HCT116 (cell line): ENCODE data around the gene RADX. TPM values are rescaled to one million over a fixed set of nuclear protein-coding genes. Genes with fewer than 3 reads are reported as not detected.

ENCODE experiments used
- ATAC-seq: fragments of 200-7000 bp; cut with Tn5 transposase; 2 replicates; pipeline ENCODE4 v1.9.1; 2020; ENCODE audit warnings: mild to moderate bottlenecking, moderate library complexity
- BruUV-seq: library from RNA; stranded (reverse); fragments of 400-500 nt; replicated peaks from 2 replicates; lab custom pipeline; 2021; lab: Mats Ljungman, UMichigan
- CTCF ChIA-PET: fragments of 300-600 bp; sonication (Branson Sonifier 250); formaldehyde crosslinking; loops from one replicate; lab custom pipeline; 2021; ENCODE audit warnings: antibody characterized with exemption; lab: Charles Lee
- POLR2A ChIA-PET: fragments of 300-600, 350-600 bp; sonication (Branson Sonifier 250); formaldehyde crosslinking; loops from one replicate; lab custom pipeline; 2021; ENCODE audit warnings: antibody characterized with exemption; lab: Charles Lee
- RAD21 ChIA-PET, 2 experiments: fragments of 300-600 bp; sonication (Branson Sonifier 250); formaldehyde crosslinking; loops; one replicate each; lab custom pipeline; 2023; ENCODE audit warnings: low total read pairs in 2 of 2; ENCODE audit not compliant: uncharacterized antibody in 2 of 2, unreplicated experiment in 2 of 2, low non-redundant PET in 1 of 2; lab: Charles Lee
- DNase-seq: peaks from one replicate; pipeline ENCODE4 v3.0.0-alpha.2; 2010; ENCODE audit warnings: low read depth, low spot score
- H2AFZ ChIP-seq: fragments of 200-600 bp; shearing (Covaris generic), sonication (generic); 2 replicates; pipeline ENCODE4 v1.6.1; 2017; ENCODE audit warnings: low read depth, mixed run types, mixed read lengths, antibody characterized with exemption, low read length; ENCODE audit not compliant: poor library complexity, severe bottlenecking
- H3K27ac ChIP-seq: 2 replicates; pipeline ENCODE4 v1.5.1; 2012; ENCODE audit warnings: low read depth, low read length
- H3K27me3 ChIP-seq: fragments of 200-600 bp; sonication (generic); 2 replicates; pipeline ENCODE4 v1.6.1; 2016; ENCODE audit warnings: mixed run types, low read length, mixed read lengths; ENCODE audit not compliant: insufficient read depth
- H3K36me3 ChIP-seq, 2 experiments: fragments of 200-500 bp in 1 of 2; fragments of 200-600 bp in 1 of 2; sonication (Bioruptor generic) in 1 of 2; sonication (generic) in 1 of 2; 2 replicates each; pipeline versions ENCODE4 v1.5.1 to v1.6.1; 2014 to 2016; ENCODE audit warnings: low read length in 2 of 2, inconsistent platforms in 1 of 2, mixed read lengths in 1 of 2, mixed run types in 1 of 2; ENCODE audit not compliant: insufficient read depth in 2 of 2, control insufficient read depth in 1 of 2
- H3K4me1 ChIP-seq, 2 experiments: fragments of 200-600 bp in 1 of 2; sonication (generic) in 1 of 2; 2 replicates each; pipeline versions ENCODE4 v1.5.1 to v1.6.1; 2012 to 2017; ENCODE audit warnings: low read length in 2 of 2, inconsistent platforms in 1 of 2, mild to moderate bottlenecking in 1 of 2, mixed read lengths in 1 of 2, mixed run types in 1 of 2, moderate library complexity in 1 of 2; ENCODE audit not compliant: insufficient read depth in 2 of 2, control insufficient read depth in 1 of 2
- H3K4me2 ChIP-seq: fragments of 200-600 bp; sonication (generic); 2 replicates; pipeline ENCODE4 v1.6.1; 2017; ENCODE audit warnings: mixed run types, low read length, mixed read lengths
- H3K4me3 ChIP-seq, 2 experiments: fragments of 200-600 bp in 1 of 2; sonication (generic) in 1 of 2; replicated peaks in 1 of 2; 2 replicates each; pipeline ENCODE4 v1.5.1; 2011 to 2016; ENCODE audit warnings: low read length in 2 of 2, control low read depth in 1 of 2, low read depth in 1 of 2, mild to moderate bottlenecking in 1 of 2, mixed read lengths in 1 of 2, mixed run types in 1 of 2
- H3K79me2 ChIP-seq: fragments of 200-600 bp; sonication (generic); 2 replicates; pipeline ENCODE4 v1.6.1; 2017; ENCODE audit warnings: mild to moderate bottlenecking, mixed run types, low read length, moderate library complexity, mixed read lengths; ENCODE audit not compliant: insufficient read depth
- H3K9ac ChIP-seq: fragments of 200-600 bp; sonication (generic); 2 replicates; pipeline ENCODE4 v1.6.1; 2016; ENCODE audit warnings: low read length, mixed read lengths
- H3K9me2 ChIP-seq: fragments of 200-600 bp; sonication (generic), shearing (Covaris generic); 2 replicates; pipeline ENCODE4 v1.6.1; 2017; ENCODE audit warnings: mixed run types, mild to moderate bottlenecking, moderate library complexity; ENCODE audit not compliant: insufficient read depth
- H3K9me3 ChIP-seq, 2 experiments: fragments of 200-500 bp in 1 of 2; fragments of 200-600 bp in 1 of 2; sonication (Bioruptor generic) in 1 of 2; sonication (generic) in 1 of 2; 2 replicates each; pipeline ENCODE4 v1.6.1; 2014 to 2017; ENCODE audit warnings: low read length in 2 of 2, mixed read lengths in 2 of 2, inconsistent platforms in 1 of 2, low read depth in 1 of 2, mild to moderate bottlenecking in 1 of 2, mixed run types in 1 of 2, moderate library complexity in 1 of 2; ENCODE audit not compliant: control insufficient read depth in 1 of 2, insufficient read depth in 1 of 2
- H4K20me1 ChIP-seq: fragments of 200-600 bp; sonication (generic), shearing (Covaris generic); 2 replicates; pipeline ENCODE4 v1.6.1; 2017; ENCODE audit warnings: mixed run types, mild to moderate bottlenecking, moderate library complexity; ENCODE audit not compliant: insufficient read depth
- ATF3 ChIP-seq: IDR thresholded peaks from 2 replicates; pipeline ENCODE4 v1.6.1; 2012
- CTCF ChIP-seq, 3 experiments: fragments of 200-600 bp in 1 of 3; sonication (generic) in 1 of 3; IDR thresholded peaks in 2 of 3; conservative IDR thresholded peaks in 1 of 3; 2 replicates each; pipeline ENCODE4 v1.5.1; 2012 to 2017; ENCODE audit warnings: low read depth in 2 of 3, low read length in 2 of 3, antibody characterized with exemption in 1 of 3, borderline replicate concordance in 1 of 3, control low read depth in 1 of 3, mild to moderate bottlenecking in 1 of 3, mixed read lengths in 1 of 3, mixed run types in 1 of 3, moderate library complexity in 1 of 3; ENCODE audit not compliant: insufficient read depth in 1 of 3
- EGR1 ChIP-seq: IDR thresholded peaks from 2 replicates; pipeline ENCODE4 v1.6.1; 2012; ENCODE audit warnings: low read depth
- EZH2 ChIP-seq: fragments of 200-600 bp; sonication (generic); IDR thresholded peaks from 2 replicates; pipeline ENCODE4 v1.6.1; 2017; ENCODE audit warnings: antibody characterized with exemption, mixed run types
- FOSL1 ChIP-seq: IDR thresholded peaks from 2 replicates; pipeline ENCODE4 v1.6.1; 2012; ENCODE audit warnings: low read depth
- JUND ChIP-seq: IDR thresholded peaks from 2 replicates; pipeline ENCODE4 v1.6.1; 2012
- POLR2A ChIP-seq: IDR thresholded peaks from 2 replicates; pipeline ENCODE4 v1.7.0; 2011; ENCODE audit warnings: borderline replicate concordance; ENCODE audit not compliant: insufficient read depth, insufficient read length; ENCODE audit errors: extremely low read depth
- POLR2AphosphoS5 ChIP-seq: IDR thresholded peaks from 2 replicates; pipeline ENCODE4 v1.6.1; 2011; ENCODE audit warnings: mild to moderate bottlenecking, low read depth, low read length, moderate library complexity
- SP1 ChIP-seq: IDR thresholded peaks from 2 replicates; pipeline ENCODE4 v1.6.1; 2012; ENCODE audit warnings: low read depth
- SRF ChIP-seq: IDR thresholded peaks from 2 replicates; pipeline ENCODE4 v1.6.1; 2012; ENCODE audit warnings: low read depth
- TCF7L2 ChIP-seq: IDR thresholded peaks from 2 replicates; pipeline ENCODE4 v1.7.0; 2011; ENCODE audit warnings: borderline replicate concordance, inconsistent platforms; ENCODE audit not compliant: insufficient read depth, insufficient read length; ENCODE audit errors: extremely low read depth
- ZNF274 ChIP-seq: fragments of 200-500 bp; sonication (Bioruptor generic); IDR thresholded peaks from 2 replicates; pipeline ENCODE4 v1.6.1; 2014; ENCODE audit warnings: mild to moderate bottlenecking, low read depth, low read length, inconsistent platforms
- intact Hi-C: fragments of 100-400 bp; cut with micrococcal nuclease; formaldehyde crosslinking; loops from 2 replicates; pipeline ENCODE4 v1.10.0; 2022
- total RNA-seq: library from RNA; stranded (reverse); gene quantifications from one replicate; pipeline ENCODE4 v1.2.1, GENCODE V29; 2021; ENCODE audit not compliant: unreplicated experiment
- TF ChIP-seq, protein P1 (sequence below): IDR thresholded peaks from 2 replicates; pipeline ENCODE4 v1.6.1; 2012

RADX gene
- total RNA-seq, 1 experiment from 2014 or later: 8.0 TPM

- ChIA-PET RAD21 (interaction anchor here in 1 of 2 experiments (0.6 kb wide), 1 partner anchor 118 kb away, joined by 3 read pairs; no protein-coding TSS in a partner anchor), CTCF (no interaction called here), POLR2A (no interaction called here)
- intact Hi-C loops: no loop called here
- Histone ChIP-seq H3K4me2 (no peak overlapping the region), H3K27me3 (no peaks in the 10 kb centered on the region), H3K4me1 (no peaks in the 10 kb centered on the region), H3K36me3 (no peaks in the 10 kb centered on the region), H4K20me1 (no peaks in the 10 kb centered on the region), H3K4me3 (no peak overlapping the region), H3K9ac (no peak overlapping the region), H3K27ac (no peak overlapping the region), H3K9me2 (no peaks in the 10 kb centered on the region), H3K9me3 (no peaks in the 10 kb centered on the region), H2AFZ (no peak overlapping the region), H3K79me2 (no peaks in the 10 kb centered on the region)
- ATAC-seq (no peak), DNase-seq (no peak)
- no peak for TF ChIP-seq JUND
- TF ChIP-seq CTCF (IDR thresholded peaks at IDR 0.05 in 2 of 3, conservative IDR thresholded peaks at IDR 0.05 in 1 of 3; ENCODE audit: borderline replicate concordance in 1 of 3, insufficient read depth in 1 of 3, low read depth in 2 of 3, low read length in 2 of 3): no peak
- no TSS peak for BruUV-seq
These were observed 10.1 kb downstream of the RADX start for GRCh38 chrX:106621836-106622235.

GRCh38 chrX:106626789-106627188, 15.0 kb downstream of the RADX start:
- RAD21 ChIA-PET: no interaction called here
- Histone ChIP-seq H3K79me2 (no peaks in the 10 kb centered on the region), H3K4me3 (no peak overlapping the region), H4K20me1 (no peaks in the 10 kb centered on the region), H3K9me3 (no peaks in the 10 kb centered on the region), H3K36me3 (no peaks in the 10 kb centered on the region), H3K9me2 (no peaks in the 10 kb centered on the region), H3K4me2 (no peak overlapping the region), H3K4me1 (no peaks in the 10 kb centered on the region), H2AFZ (no peak overlapping the region), H3K27ac (no peak overlapping the region), H3K27me3 (no peaks in the 10 kb centered on the region), H3K9ac (no peak overlapping the region)
- TF ChIP-seq EGR1 (no peak), CTCF (IDR thresholded peaks at IDR 0.05 in 2 of 3, conservative IDR thresholded peaks at IDR 0.05 in 1 of 3; ENCODE audit: borderline replicate concordance in 1 of 3, insufficient read depth in 1 of 3, low read depth in 2 of 3, low read length in 2 of 3) (no peak), EZH2 (no peak), SRF (no peak), FOSL1 (no peak), ZNF274 (no peak), POLR2AphosphoS5 (no peak), ATF3 (no peak), SP1 (no peak), JUND (no peak), POLR2A (no peak), TCF7L2 (no peak)
- TF ChIP-seq, protein P1, sequence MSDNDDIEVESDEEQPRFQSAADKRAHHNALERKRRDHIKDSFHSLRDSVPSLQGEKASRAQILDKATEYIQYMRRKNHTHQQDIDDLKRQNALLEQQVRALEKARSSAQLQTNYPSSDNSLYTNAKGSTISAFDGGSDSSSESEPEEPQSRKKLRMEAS: no peak
- DNase-seq (no peak), ATAC-seq (no peak)
- CTCF ChIA-PET: no interaction called here
- intact Hi-C loops: no loop called here
- POLR2A ChIA-PET: no interaction called here
- no TSS peak for BruUV-seq
